HK-2 (cell line): ENCODE results near the gene SLC13A3.

Experiments
- DNase-seq: peaks from one replicate; pipeline ENCODE4 v3.0.0-alpha.2; 2018; ENCODE audit not compliant: unreplicated experiment

SLC13A3 gene

GRCh38 chr20:46636514-46636913 is 14.7 kb downstream of the SLC13A3 start:
- no peak for DNase-seq

GRCh38 chr20:46635514-46636136 is 15.6 kb downstream of the SLC13A3 start:
- no peak for DNase-seq

- no peak for DNase-seq
Observed at GRCh38 chr20:46634528-46634927, 16.7 kb downstream of the SLC13A3 start.

- DNase-seq, result no peak
Observed at GRCh38 chr20:46631874-46632446, 19.3 kb downstream of the SLC13A3 start.

GRCh38 chr20:46631212-46631869 is 19.9 kb downstream of the SLC13A3 start:
- DNase-seq, result no peak

- DNase-seq, result no peak
Observed at GRCh38 chr20:46630306-46630705, 21.0 kb downstream of the SLC13A3 start.

- DNase-seq, result no peak
Observed at GRCh38 chr20:46629341-46629740, 21.9 kb downstream of the SLC13A3 start.

- DNase-seq, result no peak
Observed at GRCh38 chr20:46627234-46627633, 24.0 kb downstream of the SLC13A3 start.

- no peak for DNase-seq
Observed at GRCh38 chr20:46626758-46627157, 24.5 kb downstream of the SLC13A3 start.

- DNase-seq, result no peak
Observed at GRCh38 chr20:46625875-46626373, 25.3 kb downstream of the SLC13A3 start.

GRCh38 chr20:46624946-46625345 is 26.3 kb downstream of the SLC13A3 start:
- no peak for DNase-seq

GRCh38 chr20:46622165-46622564 is 29.1 kb downstream of the SLC13A3 start:
- no peak for DNase-seq

GRCh38 chr20:46621492-46621891 is 29.8 kb downstream of the SLC13A3 start:
- no peak for DNase-seq

GRCh38 chr20:46619445-46619844 is 31.8 kb downstream of the SLC13A3 start:
- no peak for DNase-seq

- DNase-seq, result peak; percentile 4
Observed at GRCh38 chr20:46618316-46619100, 32.8 kb downstream of the SLC13A3 start.

- DNase-seq, result no peak
Observed at GRCh38 chr20:46614503-46614902, 36.8 kb downstream of the SLC13A3 start.

- DNase-seq, result no peak
Observed at GRCh38 chr20:46610145-46610544, 41.1 kb downstream of the SLC13A3 start.

GRCh38 chr20:46609043-46609442 is 42.2 kb downstream of the SLC13A3 start:
- DNase-seq, result no peak

GRCh38 chr20:46607849-46608497 is 43.3 kb downstream of the SLC13A3 start:
- DNase-seq, result no peak

- no peak for DNase-seq
Observed at GRCh38 chr20:46607191-46607848, 43.9 kb downstream of the SLC13A3 start.

- no peak for DNase-seq
Observed at GRCh38 chr20:46606817-46607190, 44.5 kb downstream of the SLC13A3 start.
